HepG2 (cell line): ENCODE results near the gene RNPEPL1. TPM values are rescaled to one million over a fixed set of nuclear protein-coding genes. Genes with fewer than 3 reads are reported as not detected.

ENCODE experiments used
- ATAC-seq: fragments of 200-7000 bp; cut with Tn5 transposase; 3 replicates; pipeline ENCODE4 v1.9.1; 2020; ENCODE audit warnings: mild to moderate bottlenecking, moderate library complexity
- BruUV-seq: library from RNA; stranded (reverse); fragments of 400-500 nt; replicated peaks from 2 replicates; lab custom pipeline; 2021; lab: Mats Ljungman, UMichigan
- CTCF ChIA-PET: fragments of 300-600 bp; formaldehyde crosslinking; extraction: SDS; loops from one replicate; lab custom pipeline; 2021; ENCODE audit warnings: low total read pairs, inconsistent platforms, low intra/inter-chr PET ratio; lab: Yijun Ruan, JAX
- POLR2A ChIA-PET: fragments of 350-600 bp; sonication (Branson Sonifier 250); formaldehyde crosslinking; loops from one replicate; lab custom pipeline; 2020; ENCODE audit warnings: antibody characterized with exemption, inconsistent platforms; lab: Yijun Ruan, JAX
- DNase-seq: peaks from one replicate; pipeline ENCODE4 v3.0.0-alpha.2; 2015; ENCODE audit warnings: low spot score
- FAIRE-seq: peaks from 3 replicates; lab custom pipeline; 2011; peaks lifted over from hg19 to GRCh38; lab: Jason Lieb, UNC
- H2AFZ ChIP-seq: one replicate; pipeline ENCODE4 v1.6.1; 2011; ENCODE audit warnings: low read length, inconsistent platforms
- H3K27ac ChIP-seq: fragments of 300-600 bp; 3 replicates; pipeline ENCODE4 v1.8.0; 2011; ENCODE audit warnings: mixed run types, mild to moderate bottlenecking, mixed read lengths, low read length, inconsistent platforms; ENCODE audit not compliant: insufficient read depth; ENCODE audit errors: extremely low read length
- H3K27me3 ChIP-seq, 2 experiments: fragments of 200-600 bp in 1 of 2; 2 replicates in 1 of 2; 3 replicates in 1 of 2; pipeline versions ENCODE4 v1.6.0 to v1.8.0; 2011; ENCODE audit warnings: low read length in 2 of 2, mild to moderate bottlenecking in 2 of 2, moderate library complexity in 2 of 2, inconsistent platforms in 1 of 2; ENCODE audit not compliant: insufficient read depth in 2 of 2, control insufficient read depth in 1 of 2
- H3K36me3 ChIP-seq, 2 experiments: fragments of 200-600 bp in 1 of 2; replicated peaks in 1 of 2; 2 replicates in 1 of 2; 3 replicates in 1 of 2; pipeline versions ENCODE4 v1.5.1 to v1.8.0; 2011; ENCODE audit warnings: low read length in 2 of 2, inconsistent platforms in 1 of 2; ENCODE audit not compliant: insufficient read depth in 2 of 2, control insufficient read depth in 1 of 2
- H3K4me1 ChIP-seq: 2 replicates; pipeline ENCODE4 v1.5.1; 2012; ENCODE audit warnings: low read length, inconsistent platforms; ENCODE audit not compliant: insufficient read depth
- H3K4me2 ChIP-seq: 2 replicates; pipeline ENCODE4 v1.6.0; 2011; ENCODE audit warnings: low read depth, low read length, inconsistent platforms
- H3K4me3 ChIP-seq, 3 experiments: fragments of 200-600 bp in 1 of 3; sonication (generic), shearing (Covaris generic) in 1 of 3; replicated peaks in 1 of 3; 2 replicates each; pipeline ENCODE4 v1.5.1; 2011 to 2016; ENCODE audit warnings: low read length in 3 of 3, inconsistent platforms in 2 of 3, low read depth in 2 of 3, mild to moderate bottlenecking in 2 of 3, control low read depth in 1 of 3, mixed read lengths in 1 of 3; ENCODE audit not compliant: insufficient read depth in 1 of 3
- H3K79me2 ChIP-seq: one replicate; pipeline ENCODE4 v1.6.1; 2011; ENCODE audit warnings: low read length, inconsistent platforms; ENCODE audit not compliant: insufficient read depth
- H3K9ac ChIP-seq: 2 replicates; pipeline ENCODE4 v1.6.0; 2011; ENCODE audit warnings: mild to moderate bottlenecking, low read depth, low read length, inconsistent platforms; ENCODE audit not compliant: insufficient read depth
- H3K9me3 ChIP-seq: 2 replicates; pipeline ENCODE4 v1.5.1; 2012; ENCODE audit warnings: mild to moderate bottlenecking, low read length
- H4K20me1 ChIP-seq: 2 replicates; pipeline ENCODE4 v1.6.0; 2011; ENCODE audit warnings: inconsistent platforms, mild to moderate bottlenecking, low read length, moderate library complexity; ENCODE audit not compliant: insufficient read depth
- FOXA1 ChIP-seq, 2 experiments: fragments of 450-650 bp in 1 of 2; sonication (generic) in 1 of 2; formaldehyde crosslinking in 1 of 2; IDR thresholded peaks; 2 replicates each; pipeline versions ENCODE4 v1.4.0 to v1.6.1; 2016 to 2020; ENCODE audit warnings: missing genetic modification reagents in 1 of 2
- KLF13 ChIP-seq: sonication (generic); formaldehyde crosslinking; IDR thresholded peaks from 2 replicates; pipeline ENCODE4 v1.4.0; 2020; ENCODE audit warnings: mild to moderate bottlenecking, missing genetic modification reagents
- MBNL3 ChIP-seq: fragments of 250-450 bp; sonication (Bioruptor Pico); conservative IDR thresholded peaks from 2 replicates; pipeline ENCODE4 v1.8.0; 2022; ENCODE audit warnings: mild to moderate bottlenecking, inconsistent platforms
- NRL ChIP-seq: sonication (generic); formaldehyde crosslinking; IDR thresholded peaks from 2 replicates; pipeline ENCODE4 v1.5.0; 2020; ENCODE audit warnings: missing genetic modification reagents, mild to moderate bottlenecking, moderate library complexity, borderline replicate concordance
- PRPF4 ChIP-seq: fragments of 200-400 bp; formaldehyde crosslinking; IDR thresholded peaks from 2 replicates; pipeline ENCODE4 v1.6.1; 2016; ENCODE audit warnings: low read length, low read depth; ENCODE audit not compliant: poor library complexity, severe bottlenecking
- SMARCE1 ChIP-seq: fragments of 450-650 bp; IDR thresholded peaks from 2 replicates; pipeline ENCODE4 v1.6.1; 2017; ENCODE audit warnings: borderline replicate concordance
- TAF15 ChIP-seq: fragments of 200-400 bp; formaldehyde crosslinking; IDR thresholded peaks from one replicate; pipeline ENCODE4 v1.6.1; 2018; ENCODE audit warnings: mild to moderate bottlenecking, low read depth, low read length; ENCODE audit not compliant: poor library complexity, severe bottlenecking
- WGBS: methylation state at CpG from one replicate; pipeline ENCODE4 v1.1.6; 2017; ENCODE audit warnings: low lambda C conversion rate; 5-methylcytosine and 5-hydroxymethylcytosine counted together
- in situ Hi-C: cut with HindIII; loops from 2 replicates; pipeline ENCODE4 v1.10.0; 2017; ENCODE audit warnings: low pct_unique_long_range_greater_than_20kb; ENCODE audit not compliant: extremely low pct_ligation_motif_present
- intact Hi-C: fragments of 100-400 bp; cut with micrococcal nuclease; formaldehyde crosslinking; loops from one replicate; pipeline ENCODE4 v1.10.0; 2022; ENCODE audit not compliant: unreplicated experiment
- polyA plus RNA-seq, 8 experiments: library from polyadenylated mRNA; depleted of rRNA in 3 of 8; stranded (reverse) in 7 of 8; unstranded in 1 of 8; fragments of >200 nt; fragmentation: Illumina TruSeq in 4 of 8; extraction: Trizol in 4 of 8; gene quantifications; 2 replicates each; pipeline versions ENCODE4 v1.2.1 to v1.2.3, GENCODE V29; 2011 to 2016; ENCODE audit warnings: low read depth in 4 of 8, missing spikeins in 1 of 8, mixed read lengths in 1 of 8; ENCODE audit not compliant: insufficient read depth in 1 of 8
- total RNA-seq, 5 experiments: library from RNA; depleted of rRNA; stranded (reverse); fragments of >200 nt; fragmentation: Illumina TruSeq; extraction: Trizol; gene quantifications; 2 replicates each; pipeline ENCODE4 v1.2.3, GENCODE V29; 2016; ENCODE audit warnings: low read depth in 1 of 5
- TF ChIP-seq, protein P1 (sequence below), 2 experiments: sonication (generic) in 1 of 2; formaldehyde crosslinking in 1 of 2; IDR thresholded peaks; 2 replicates each; pipeline versions ENCODE4 v1.5.1 to v1.6.1; 2011 to 2020; ENCODE audit warnings: borderline replicate concordance in 1 of 2, low read depth in 1 of 2, low read length in 1 of 2, mild to moderate bottlenecking in 1 of 2, missing genetic modification reagents in 1 of 2, moderate library complexity in 1 of 2
- TF ChIP-seq, protein P2 (sequence below): sonication (generic); formaldehyde crosslinking; IDR thresholded peaks from 2 replicates; pipeline ENCODE4 v1.9.0; 2021; ENCODE audit warnings: missing genetic modification reagents, borderline replicate concordance
- TF ChIP-seq, protein P3 (sequence below): IDR thresholded peaks from 2 replicates; pipeline ENCODE4 v1.6.1; 2018; ENCODE audit warnings: missing genetic modification reagents
- TF ChIP-seq, protein P4 (sequence below): sonication (generic); formaldehyde crosslinking; IDR thresholded peaks from 2 replicates; pipeline ENCODE4 v1.5.0; 2020; ENCODE audit warnings: mild to moderate bottlenecking, missing genetic modification reagents

Gene RNPEPL1
- total and polyA plus RNA-seq, 2 of the 13 experiments (the other 11 are each of a cell fraction or from before 2014, with no cell fraction given) = 13.0 to 18.0 TPM

DNA sequence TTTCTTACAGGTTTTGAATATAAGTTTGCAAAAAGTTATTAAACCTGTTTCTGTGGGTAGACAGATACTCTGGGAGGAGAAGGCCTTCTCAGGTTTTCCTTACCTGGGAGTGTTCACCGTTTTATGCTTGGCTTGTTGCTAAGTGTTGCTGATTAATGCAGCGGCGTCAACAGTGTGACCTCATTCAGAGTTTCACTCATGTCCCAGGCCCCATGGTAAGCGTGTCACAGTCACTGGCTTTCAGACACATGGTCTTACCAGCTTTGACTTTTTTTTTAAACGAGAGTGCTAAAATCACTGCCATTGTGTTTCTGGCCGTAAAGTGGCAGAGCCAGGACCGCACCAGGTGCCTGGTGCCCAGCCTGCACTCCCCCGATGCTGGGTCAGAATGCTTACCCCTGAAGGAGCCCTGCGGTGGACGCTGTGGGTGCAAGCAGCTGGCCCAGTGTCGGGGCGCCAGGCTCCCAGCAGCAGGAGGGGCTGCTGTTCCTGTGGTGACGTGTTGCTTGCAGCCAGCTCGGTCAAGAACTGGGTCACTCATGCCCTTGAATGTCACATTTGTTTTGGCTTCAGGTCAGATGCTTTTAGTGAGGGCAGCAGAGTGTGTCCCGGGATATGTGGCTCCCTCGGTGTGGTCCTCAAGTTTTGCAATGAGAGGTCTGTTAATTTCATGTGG is 21.7 kb downstream of the RNPEPL1 start:
- H3K27ac ChIP-seq = no peak overlapping the region
- no TSS peak for BruUV-seq
- FAIRE-seq (no peak), ATAC-seq (no peak), DNase-seq (no peak)
- H3K4me1 ChIP-seq = peaks cover 25% of the 10 kb centered on the region
- intact Hi-C loops (no loop called here), in situ Hi-C loops (no loop called here)
- H3K4me2 ChIP-seq = no peak overlapping the region
- H2AFZ ChIP-seq = no peak overlapping the region
- peaks cover 0 to 4% of the 10 kb centered on the region in 2 experiments; a peak in 1 of 5 replicates for H3K27me3 ChIP-seq
- WGBS = 89% methylated on average over 15 of the region's 16 CpGs
- H3K9me3 ChIP-seq = no peaks in the 10 kb centered on the region
- peaks cover 20 to 36% of the 10 kb centered on the region in 2 experiments for H3K36me3 ChIP-seq
- no peak overlapping the region for H3K9ac ChIP-seq
- H3K4me3 ChIP-seq = no peak overlapping the region
- ChIA-PET POLR2A (interaction anchor here (5.6 to 6.0 kb wide), 3 partner anchors 15 to 30 kb away, joined by 86 to 149 read pairs (median 147); partner anchors contain the start of genes ANKMY1, DUSP28 and RNPEPL1), CTCF (no interaction called here)
- peaks cover 43% of the 10 kb centered on the region for H3K79me2 ChIP-seq
- peaks cover 14% of the 10 kb centered on the region; the same call in 1 of the 2 replicates for H4K20me1 ChIP-seq
- TF ChIP-seq, protein P1, sequence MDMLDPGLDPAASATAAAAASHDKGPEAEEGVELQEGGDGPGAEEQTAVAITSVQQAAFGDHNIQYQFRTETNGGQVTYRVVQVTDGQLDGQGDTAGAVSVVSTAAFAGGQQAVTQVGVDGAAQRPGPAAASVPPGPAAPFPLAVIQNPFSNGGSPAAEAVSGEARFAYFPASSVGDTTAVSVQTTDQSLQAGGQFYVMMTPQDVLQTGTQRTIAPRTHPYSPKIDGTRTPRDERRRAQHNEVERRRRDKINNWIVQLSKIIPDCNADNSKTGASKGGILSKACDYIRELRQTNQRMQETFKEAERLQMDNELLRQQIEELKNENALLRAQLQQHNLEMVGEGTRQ (IDR thresholded peaks at IDR 0.05; ENCODE audit: low read depth, low read length) = no peak
- TF ChIP-seq, protein P1 (CRISPR knock-in tag; IDR thresholded peaks at IDR 0.05; ENCODE audit: borderline replicate concordance) = no peak
- TF ChIP-seq, protein P2, sequence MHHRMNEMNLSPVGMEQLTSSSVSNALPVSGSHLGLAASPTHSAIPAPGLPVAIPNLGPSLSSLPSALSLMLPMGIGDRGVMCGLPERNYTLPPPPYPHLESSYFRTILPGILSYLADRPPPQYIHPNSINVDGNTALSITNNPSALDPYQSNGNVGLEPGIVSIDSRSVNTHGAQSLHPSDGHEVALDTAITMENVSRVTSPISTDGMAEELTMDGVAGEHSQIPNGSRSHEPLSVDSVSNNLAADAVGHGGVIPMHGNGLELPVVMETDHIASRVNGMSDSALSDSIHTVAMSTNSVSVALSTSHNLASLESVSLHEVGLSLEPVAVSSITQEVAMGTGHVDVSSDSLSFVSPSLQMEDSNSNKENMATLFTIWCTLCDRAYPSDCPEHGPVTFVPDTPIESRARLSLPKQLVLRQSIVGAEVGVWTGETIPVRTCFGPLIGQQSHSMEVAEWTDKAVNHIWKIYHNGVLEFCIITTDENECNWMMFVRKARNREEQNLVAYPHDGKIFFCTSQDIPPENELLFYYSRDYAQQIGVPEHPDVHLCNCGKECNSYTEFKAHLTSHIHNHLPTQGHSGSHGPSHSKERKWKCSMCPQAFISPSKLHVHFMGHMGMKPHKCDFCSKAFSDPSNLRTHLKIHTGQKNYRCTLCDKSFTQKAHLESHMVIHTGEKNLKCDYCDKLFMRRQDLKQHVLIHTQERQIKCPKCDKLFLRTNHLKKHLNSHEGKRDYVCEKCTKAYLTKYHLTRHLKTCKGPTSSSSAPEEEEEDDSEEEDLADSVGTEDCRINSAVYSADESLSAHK = no peak
- no peak for TF ChIP-seq KLF13 (CRISPR knock-in tag)
- TF ChIP-seq PRPF4 = no peak
- TF ChIP-seq, protein P3, sequence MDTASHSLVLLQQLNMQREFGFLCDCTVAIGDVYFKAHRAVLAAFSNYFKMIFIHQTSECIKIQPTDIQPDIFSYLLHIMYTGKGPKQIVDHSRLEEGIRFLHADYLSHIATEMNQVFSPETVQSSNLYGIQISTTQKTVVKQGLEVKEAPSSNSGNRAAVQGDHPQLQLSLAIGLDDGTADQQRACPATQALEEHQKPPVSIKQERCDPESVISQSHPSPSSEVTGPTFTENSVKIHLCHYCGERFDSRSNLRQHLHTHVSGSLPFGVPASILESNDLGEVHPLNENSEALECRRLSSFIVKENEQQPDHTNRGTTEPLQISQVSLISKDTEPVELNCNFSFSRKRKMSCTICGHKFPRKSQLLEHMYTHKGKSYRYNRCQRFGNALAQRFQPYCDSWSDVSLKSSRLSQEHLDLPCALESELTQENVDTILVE (CRISPR knock-in tag) = no peak
- TF ChIP-seq, protein P4, sequence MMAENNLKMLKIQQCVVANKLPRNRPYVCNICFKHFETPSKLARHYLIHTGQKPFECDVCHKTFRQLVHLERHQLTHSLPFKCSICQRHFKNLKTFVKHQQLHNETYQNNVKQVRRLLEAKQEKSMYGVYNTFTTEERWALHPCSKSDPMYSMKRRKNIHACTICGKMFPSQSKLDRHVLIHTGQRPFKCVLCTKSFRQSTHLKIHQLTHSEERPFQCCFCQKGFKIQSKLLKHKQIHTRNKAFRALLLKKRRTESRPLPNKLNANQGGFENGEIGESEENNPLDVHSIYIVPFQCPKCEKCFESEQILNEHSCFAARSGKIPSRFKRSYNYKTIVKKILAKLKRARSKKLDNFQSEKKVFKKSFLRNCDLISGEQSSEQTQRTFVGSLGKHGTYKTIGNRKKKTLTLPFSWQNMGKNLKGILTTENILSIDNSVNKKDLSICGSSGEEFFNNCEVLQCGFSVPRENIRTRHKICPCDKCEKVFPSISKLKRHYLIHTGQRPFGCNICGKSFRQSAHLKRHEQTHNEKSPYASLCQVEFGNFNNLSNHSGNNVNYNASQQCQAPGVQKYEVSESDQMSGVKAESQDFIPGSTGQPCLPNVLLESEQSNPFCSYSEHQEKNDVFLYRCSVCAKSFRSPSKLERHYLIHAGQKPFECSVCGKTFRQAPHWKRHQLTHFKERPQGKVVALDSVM (CRISPR knock-in tag) = no peak
- TF ChIP-seq SMARCE1 = no peak
- no peak for TF ChIP-seq TAF15
- no peak for TF ChIP-seq NRL (CRISPR knock-in tag)
- no peak for TF ChIP-seq FOXA1 (IDR thresholded peaks at IDR 0.05)
- TF ChIP-seq FOXA1 (CRISPR knock-in tag; IDR thresholded peaks at IDR 0.05) = no peak
- no peak for TF ChIP-seq MBNL3
